Measurements from ENCODE around the gene GPR183. TPM values are rescaled to one million over a fixed set of nuclear protein-coding genes. Genes with fewer than 3 reads are reported as not detected.
A peak's percentile ranks its signal among the peaks of the same experiment; 100 is the strongest.
"Not testable (repeated sequence)": the region's sequence is repeated elsewhere in the genome, so short reads cannot be mapped to it uniquely, and the experiment has no call there.

Gene GPR183
- total RNA-seq, 1 experiment from 2014 or later, result 0.06 TPM

GRCh38 chr13:99269627-99270241, 37.5 kb downstream of the GPR183 start:
- DNase-seq (ENCODE audit: low read depth), result peak; percentile 12

DNA sequence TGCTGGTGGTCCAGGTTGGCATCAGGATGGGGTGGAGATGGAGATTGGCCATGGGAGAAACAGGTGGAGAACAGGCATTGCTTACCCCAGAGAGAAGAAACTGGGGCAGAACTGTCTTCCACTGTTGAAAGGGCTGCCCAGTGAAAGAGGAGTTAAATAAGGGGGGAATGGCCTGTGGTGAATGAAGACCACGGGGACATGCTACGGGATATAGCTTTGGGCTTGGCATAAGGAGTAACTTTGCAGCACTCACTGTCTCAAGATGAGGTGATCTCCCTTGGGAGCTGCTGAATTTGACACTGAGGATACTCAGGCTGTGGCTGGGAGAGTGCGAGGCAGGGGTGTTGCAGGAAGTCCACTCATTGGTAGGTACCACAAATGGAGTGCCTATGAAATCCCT, 38.4 kb downstream of the GPR183 start:
- DNase-seq (ENCODE audit: low read depth), result no peak

GRCh38 chr13:99267927-99268326, 39.3 kb downstream of the GPR183 start:
- DNase-seq (ENCODE audit: low read depth), result no peak

DNA sequence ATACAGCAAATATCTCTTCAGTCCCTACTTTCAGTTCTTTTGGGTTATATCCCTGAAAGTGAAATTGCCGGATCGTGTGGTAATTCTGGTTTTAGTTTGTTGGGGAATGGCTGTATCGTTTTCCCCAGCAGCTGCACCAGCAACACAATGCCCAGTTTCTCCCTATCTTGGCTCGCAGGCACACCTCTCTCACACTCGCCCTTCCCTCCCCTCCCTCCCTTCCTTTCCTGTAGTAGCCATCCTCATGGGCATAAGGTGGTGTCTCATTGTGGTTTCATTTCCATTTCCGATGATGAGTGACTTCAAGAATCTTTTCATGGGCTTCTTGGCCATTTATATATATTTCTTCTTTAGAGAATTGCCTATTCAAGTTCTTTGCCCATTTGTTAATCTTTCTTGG, 40.4 kb downstream of the GPR183 start:
- no peak for DNase-seq (ENCODE audit: low read depth)

GRCh38 chr13:99265821-99266426, 41.3 kb downstream of the GPR183 start:
- peak; percentile 19 for DNase-seq (ENCODE audit: low read depth)

- DNase-seq (ENCODE audit: low read depth), result no peak
Observed at GRCh38 chr13:99265162-99265800, 41.9 kb downstream of the GPR183 start.

DNA sequence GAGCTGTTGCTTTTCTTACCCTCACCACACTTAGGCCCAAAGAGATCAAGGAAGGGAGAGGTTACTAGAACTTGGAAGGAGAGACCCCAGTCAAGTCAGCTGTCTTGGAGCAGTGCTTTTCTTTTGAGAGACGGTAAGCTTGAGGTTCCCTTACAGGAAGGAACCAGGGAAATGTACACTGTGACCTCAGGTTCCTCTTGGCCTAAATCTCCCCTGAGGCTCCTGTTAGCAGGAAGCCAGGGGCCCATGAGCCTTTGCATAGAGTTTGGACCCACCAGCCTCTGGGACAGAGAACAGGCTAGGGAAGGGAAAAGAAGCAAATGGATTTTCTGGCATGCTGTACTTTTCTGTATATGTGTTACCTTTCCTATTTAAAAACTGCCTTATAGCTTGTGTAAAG, 43.1 kb downstream of the GPR183 start:
- no peak for DNase-seq (ENCODE audit: low read depth)

GRCh38 chr13:99263126-99263785, 43.9 kb downstream of the GPR183 start:
- no peak for DNase-seq (ENCODE audit: low read depth)

DNA sequence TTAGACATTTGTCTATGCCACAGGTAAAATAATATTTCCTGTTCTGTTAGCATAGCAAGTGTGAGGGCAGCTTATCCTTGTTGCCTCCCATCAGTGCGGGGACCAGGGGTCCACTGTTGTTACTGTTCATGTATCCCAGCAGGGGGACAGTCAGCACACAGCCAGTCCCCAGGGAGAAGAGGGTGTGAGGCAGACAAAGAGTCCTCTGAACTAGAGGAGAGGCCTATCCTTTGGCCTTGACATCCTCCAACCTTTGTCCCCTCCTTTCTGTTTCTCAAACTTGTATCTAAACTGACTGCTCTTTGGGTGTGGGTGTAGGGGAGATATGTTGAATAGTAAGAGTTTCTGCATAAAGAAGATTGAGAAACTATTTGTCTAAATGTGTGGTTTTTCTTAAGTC, 46.1 kb downstream of the GPR183 start:
- DNase-seq (ENCODE audit: low read depth), result no peak

DNA sequence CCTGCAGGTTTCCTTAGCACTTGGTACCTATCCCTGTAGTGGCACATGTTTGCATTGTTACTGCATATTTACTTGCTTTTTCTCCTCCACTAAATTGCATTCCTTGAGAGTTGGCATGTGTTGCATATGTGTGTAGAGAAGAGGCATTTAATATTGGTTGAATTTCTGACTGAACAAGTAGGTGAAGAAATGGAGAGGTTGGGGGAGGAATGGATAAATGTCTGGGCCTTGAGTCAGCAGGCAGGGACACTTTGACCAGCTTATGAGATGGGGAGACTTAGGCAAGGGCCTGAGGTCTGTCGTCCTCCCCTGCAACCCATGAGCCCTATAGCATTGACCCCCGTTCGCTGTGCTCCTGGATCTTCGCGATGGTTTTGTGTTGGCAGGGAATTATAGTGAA, 47.0 kb downstream of the GPR183 start:
- DNase-seq (ENCODE audit: low read depth), result no peak

GRCh38 chr13:99258946-99259345, 48.3 kb downstream of the GPR183 start:
- DNase-seq (ENCODE audit: low read depth), result no peak

DNA sequence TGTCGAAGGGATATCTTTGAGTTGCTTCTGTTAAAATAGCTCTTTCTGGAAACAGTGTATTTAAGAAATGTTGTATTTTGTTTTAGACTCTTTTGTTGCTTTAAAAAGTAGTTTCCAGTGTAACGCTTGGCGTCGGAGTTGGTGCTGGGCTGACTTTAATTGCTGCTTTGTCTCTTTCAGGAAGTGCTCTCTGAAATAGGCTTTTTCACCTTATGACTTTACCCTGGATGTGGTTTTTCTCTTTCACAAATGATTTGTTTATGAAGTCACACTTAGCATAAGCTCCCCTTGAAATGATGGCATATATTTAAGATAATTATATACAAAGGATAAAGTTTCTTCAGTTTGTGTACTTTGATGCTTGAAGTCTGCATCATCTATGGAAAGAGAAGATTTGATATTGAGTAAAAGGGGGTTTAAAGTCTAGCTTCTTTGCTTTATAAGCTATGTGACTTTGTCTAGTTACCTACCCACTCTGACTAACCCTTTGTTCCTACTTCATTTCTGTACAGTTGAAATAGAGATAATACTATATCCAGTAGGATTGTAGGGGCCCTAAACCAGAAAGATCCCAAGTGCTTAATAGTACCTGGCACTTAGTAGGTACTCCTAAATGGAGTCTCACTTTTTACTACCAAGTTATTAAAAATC, 48.9 kb downstream of the GPR183 start, which contains the start of gene GPR18:
GPR18 (minus strand) TSS at position 170 of the 651 bp plus-strand sequence. CDS start 2,507 bp downstream, outside the sequence.
- no peak for DNase-seq (ENCODE audit: low read depth)

DNA sequence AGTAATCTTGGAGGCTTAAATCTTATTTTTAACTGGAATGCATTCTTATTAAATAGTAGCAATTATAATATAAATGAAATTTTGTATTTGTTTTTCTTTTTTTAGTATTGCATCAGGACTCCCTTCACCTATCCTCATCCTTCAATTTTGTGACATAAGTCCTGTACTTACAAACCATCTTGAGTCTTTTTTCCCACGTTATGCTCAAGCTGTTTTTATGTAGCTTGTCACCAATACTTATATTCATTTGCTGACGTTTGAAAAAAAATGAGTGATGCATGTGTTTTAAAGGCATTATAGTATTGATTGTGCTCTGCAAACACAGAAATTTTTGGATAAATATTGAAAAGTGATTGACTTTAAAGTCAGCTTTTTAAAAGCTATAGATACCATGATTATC, 49.9 kb downstream of the GPR183 start:
- no peak for DNase-seq (ENCODE audit: low read depth)

DNA sequence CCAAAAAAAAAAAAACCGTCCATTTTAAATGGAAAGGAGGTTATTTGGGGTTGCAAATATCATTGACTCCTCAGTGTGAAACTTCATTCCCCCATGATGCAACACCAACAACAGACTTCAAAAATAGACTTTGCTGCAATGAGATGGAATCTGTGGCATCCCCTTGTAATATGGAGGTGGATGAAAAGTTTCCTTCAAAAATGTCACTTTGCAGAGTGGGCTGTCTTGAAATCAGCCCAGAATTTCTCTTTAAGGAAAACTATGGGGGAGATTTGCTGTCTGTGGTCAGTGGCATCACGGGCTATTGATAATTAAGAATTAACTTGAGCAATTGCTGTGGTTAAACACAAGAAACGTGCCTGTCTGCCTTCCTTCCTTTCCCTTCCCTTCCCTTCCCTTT, 50.5 kb downstream of the GPR183 start:
- DNase-seq (ENCODE audit: low read depth), result no peak

- no peak for DNase-seq (ENCODE audit: low read depth)
Observed at GRCh38 chr13:99256283-99256682, 50.9 kb downstream of the GPR183 start.

- DNase-seq (ENCODE audit: low read depth), result no peak
Observed at GRCh38 chr13:99255271-99255670, 51.9 kb downstream of the GPR183 start.

DNA sequence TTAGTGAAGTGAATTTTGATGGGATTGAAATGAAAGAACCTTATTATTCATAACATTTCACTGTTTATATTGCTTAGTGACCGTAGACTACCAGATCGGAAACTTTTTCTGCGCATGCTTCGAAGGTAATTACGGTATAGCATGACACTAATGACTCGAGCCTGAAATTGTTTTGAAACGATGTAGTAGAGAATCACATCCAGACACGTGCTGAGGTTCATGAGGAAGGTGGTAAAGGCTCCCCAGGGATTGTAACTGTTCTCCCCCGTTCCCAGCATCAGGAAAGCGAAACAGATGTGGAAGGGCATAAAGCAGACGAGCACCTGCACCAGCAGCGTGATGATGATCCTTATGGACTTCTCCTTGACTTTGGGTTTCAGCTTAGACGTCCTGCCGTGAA, 52.4 kb downstream of the GPR183 start:
- DNase-seq (ENCODE audit: low read depth), result no peak

DNA sequence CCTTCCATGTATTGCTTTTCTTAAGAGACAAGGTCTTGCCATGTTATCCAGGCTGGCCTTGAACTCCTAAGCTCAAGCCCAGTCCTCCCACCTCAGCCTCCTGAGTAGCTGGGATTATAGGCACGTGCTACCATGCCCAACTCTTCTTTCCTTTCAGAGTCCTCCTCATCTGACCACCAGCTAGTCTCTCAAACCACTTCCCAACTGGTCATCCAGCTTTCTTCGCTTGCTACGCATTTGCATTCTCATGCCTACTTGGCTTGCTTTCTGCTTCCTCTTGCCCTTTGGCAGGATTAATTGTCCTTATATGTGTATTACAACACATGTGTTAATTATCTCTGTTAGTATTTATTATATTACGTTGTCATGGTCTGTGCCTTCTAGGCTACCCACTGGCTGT, 55.3 kb downstream of the GPR183 start:
- DNase-seq (ENCODE audit: low read depth), result no peak

- no peak for DNase-seq (ENCODE audit: low read depth)
Observed at GRCh38 chr13:99250982-99251825, 56.0 kb downstream of the GPR183 start.

DNA sequence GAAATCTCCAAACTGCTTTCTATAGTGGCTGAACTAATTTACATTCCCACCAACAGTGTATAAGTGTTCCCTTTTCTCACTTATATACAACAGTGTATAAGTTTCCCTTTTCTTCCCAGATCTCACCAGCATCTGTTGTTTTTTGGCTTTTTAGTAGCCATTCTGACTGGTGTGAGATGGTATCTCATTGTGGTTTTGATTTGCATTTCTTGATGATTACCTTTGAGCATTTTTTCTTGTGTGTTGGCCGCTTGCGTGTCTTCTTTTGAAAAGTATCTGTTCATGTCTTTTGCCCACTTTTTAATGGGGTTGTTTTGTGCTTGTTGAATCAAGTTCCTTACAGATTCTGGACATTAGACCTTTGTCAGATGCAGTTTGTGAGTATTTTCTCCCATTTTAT, 57.6 kb downstream of the GPR183 start:
- DNase-seq (ENCODE audit: low read depth), result not testable (repeated sequence)

DNA sequence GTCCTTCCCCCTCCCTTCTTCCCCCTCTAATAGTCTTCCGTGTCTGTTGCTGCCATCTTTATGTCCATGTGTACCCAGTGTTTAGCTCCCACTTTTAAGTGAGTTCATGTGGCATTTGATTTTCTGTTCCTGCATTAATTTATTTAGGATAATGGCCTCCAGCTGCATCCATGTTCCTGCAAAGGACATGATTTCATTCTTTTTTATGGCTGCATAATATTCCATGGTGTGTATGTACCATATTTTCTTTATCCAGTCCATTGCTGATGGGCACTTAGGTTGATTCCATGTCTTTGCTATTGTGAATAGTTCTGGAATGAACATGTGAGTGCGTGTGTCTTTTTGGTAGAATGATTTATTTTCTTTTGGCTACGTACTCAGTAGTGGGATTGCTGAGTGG, 58.0 kb downstream of the GPR183 start:
- DNase-seq (ENCODE audit: low read depth), result not testable (repeated sequence)

All from Daoy (cell line).